B cell (primary cell): ENCODE results near the gene ZNF521. TPM values are rescaled to one million over a fixed set of nuclear protein-coding genes. Genes with fewer than 3 reads are reported as not detected.

Experiments used
- ATAC-seq: fragments of 200-7000 bp; cut with Tn5 transposase; one replicate; pipeline ENCODE4 v1.10.0; 2021; ENCODE audit warnings: low read depth, mild to moderate bottlenecking, moderate number of reproducible peaks, moderate library complexity
- CTCF ChIA-PET: fragments of 350-600 bp; sonication (Branson Sonifier 250); formaldehyde crosslinking; loops from one replicate; lab custom pipeline; 2021; ENCODE audit warnings: antibody characterized with exemption, inconsistent platforms; lab: Charles Lee
- POLR2A ChIA-PET: fragments of 350-600 bp; sonication (Branson Sonifier 250); formaldehyde crosslinking; loops from one replicate; lab custom pipeline; 2021; ENCODE audit warnings: antibody characterized with exemption; lab: Charles Lee
- DNase-seq: peaks from one replicate; pipeline ENCODE4 v3.0.0; 2013
- H2AFZ ChIP-seq: 2 replicates; pipeline ENCODE4 v1.6.1; 2012; ENCODE audit warnings: mild to moderate bottlenecking, low read depth, low read length; ENCODE audit not compliant: insufficient read depth, poor library complexity, severe bottlenecking
- H3K27ac ChIP-seq, 2 donors: 1 replicate in 1 of 2; 2 replicates in 1 of 2; pipeline ENCODE4 v1.5.1; 2012 to 2013; ENCODE audit warnings: low read length in 2 of 2, mild to moderate bottlenecking in 2 of 2, moderate library complexity in 1 of 2
- H3K27me3 ChIP-seq, 4 experiments: fragments of 200-600 bp in 1 of 4; sonication (generic) in 1 of 4; replicated peaks in 1 of 4; 1 replicate in 2 of 4; 2 replicates in 2 of 4; pipeline versions ENCODE4 v1.6.1 to v1.7.0; 2013 to 2016; ENCODE audit warnings: low read length in 3 of 4, mild to moderate bottlenecking in 2 of 4, mixed read lengths in 1 of 4, moderate library complexity in 1 of 4; ENCODE audit not compliant: insufficient read depth in 4 of 4, control insufficient read depth in 3 of 4; ENCODE audit errors: control extremely low read depth in 1 of 4
- H3K36me3 ChIP-seq, 2 experiments: replicated peaks in 1 of 2; 1 replicate in 1 of 2; 2 replicates in 1 of 2; pipeline versions ENCODE4 v1.6.1 to v1.7.1; 2013; ENCODE audit warnings: low read length in 1 of 2; ENCODE audit not compliant: insufficient read depth in 2 of 2, control insufficient read depth in 1 of 2; ENCODE audit errors: control extremely low read depth in 1 of 2, extremely low read depth in 1 of 2
- H3K4me1 ChIP-seq, 2 donors: fragments of 200-600 bp in 1 of 2; sonication (generic) in 1 of 2; 1 replicate in 1 of 2; 2 replicates in 1 of 2; pipeline versions ENCODE4 v1.5.1 to v1.6.1; 2013 to 2017; ENCODE audit warnings: low read length in 2 of 2; ENCODE audit not compliant: control insufficient read depth in 2 of 2, insufficient read depth in 2 of 2
- H3K4me2 ChIP-seq: replicated peaks from 2 replicates; pipeline ENCODE3; 2012; ENCODE audit warnings: mild to moderate bottlenecking, low read depth, low read length; ENCODE audit not compliant: poor library complexity, severe bottlenecking
- H3K4me3 ChIP-seq, 5 experiments: fragments of 200-600 bp in 1 of 5; sonication (generic) in 1 of 5; 1 replicate in 3 of 5; 2 replicates in 2 of 5; pipeline versions ENCODE4 v1.5.1 to v1.7.0; 2011 to 2016; ENCODE audit warnings: low read length in 4 of 5, mild to moderate bottlenecking in 4 of 5, low read depth in 2 of 5, control low read depth in 1 of 5, moderate library complexity in 1 of 5; ENCODE audit not compliant: insufficient read depth in 1 of 5; ENCODE audit errors: control extremely low read depth in 1 of 5, extremely low read depth in 1 of 5
- H3K79me2 ChIP-seq: fragments of 200-600 bp; sonication (generic); one replicate; pipeline ENCODE4 v1.6.0; 2016; ENCODE audit warnings: low read length; ENCODE audit not compliant: control insufficient read depth, insufficient read depth
- H3K9ac ChIP-seq: fragments of 200-600 bp; sonication (generic); 2 replicates; pipeline ENCODE4 v1.6.1; 2017; ENCODE audit warnings: mild to moderate bottlenecking, low read length, moderate library complexity
- H3K9me3 ChIP-seq, 3 donors: one replicate each; pipeline versions ENCODE4 v1.6.1 to v1.7.1; 2013; ENCODE audit warnings: low read length in 2 of 3; ENCODE audit not compliant: control insufficient read depth in 2 of 3, insufficient read depth in 1 of 3; ENCODE audit errors: control extremely low read depth in 1 of 3
- H4K20me1 ChIP-seq: 2 replicates; pipeline ENCODE4 v1.6.0; 2012; ENCODE audit warnings: mild to moderate bottlenecking, low read length; ENCODE audit not compliant: insufficient read depth, control insufficient read depth, poor library complexity, severe bottlenecking
- H3K27ac Mint-ChIP-seq: one replicate; pipeline ENCODE4 v1.8.0; 2021; ENCODE audit warnings: mixed read lengths
- H3K27me3 Mint-ChIP-seq: one replicate; pipeline ENCODE4 v1.8.0; 2021; ENCODE audit warnings: mixed read lengths
- H3K4me1 Mint-ChIP-seq: one replicate; pipeline ENCODE4 v1.8.0; 2021; ENCODE audit warnings: mixed read lengths
- H3K4me3 Mint-ChIP-seq: one replicate; pipeline ENCODE4 v1.8.0; 2021; ENCODE audit warnings: mixed read lengths
- H3K9me3 Mint-ChIP-seq: one replicate; pipeline ENCODE4 v1.8.0; 2022; ENCODE audit warnings: mixed read lengths; ENCODE audit not compliant: insufficient read depth
- EZH2 ChIP-seq: IDR thresholded peaks from 2 replicates; pipeline ENCODE4 v1.6.1; 2012; ENCODE audit warnings: borderline replicate concordance, low read depth, mild to moderate bottlenecking, moderate library complexity, low read length; ENCODE audit not compliant: insufficient read depth, poor library complexity, severe bottlenecking
- WGBS: methylation state at CpG from one replicate; pipeline ENCODE4 v1.1.5; 2013; ENCODE audit warnings: missing lambda C conversion rate; ENCODE audit not compliant: insufficient coverage; 5-methylcytosine and 5-hydroxymethylcytosine counted together
- intact Hi-C: fragments of 100-400 bp; cut with micrococcal nuclease; formaldehyde crosslinking; loops from one replicate; pipeline ENCODE4 v1.10.0; 2022
- polyA plus RNA-seq: library from polyadenylated mRNA; depleted of rRNA; stranded (reverse); fragments of >200 nt; gene quantifications from 2 replicates; pipeline ENCODE4 v1.2.3, GENCODE V29; 2012
- total RNA-seq, 2 donors: library from RNA; stranded (reverse); fragments of 120-200 nt in 1 of 2; gene quantifications; 1 replicate in 1 of 2; 2 replicates in 1 of 2; pipeline versions ENCODE4 v1.2.3 to v1.2.4, GENCODE V29; 2013 to 2022
- TF ChIP-seq, protein P1 (sequence below): fragments of 200-600 bp; IDR thresholded peaks from one replicate; pipeline ENCODE4 v1.8.0; 2022; ENCODE audit warnings: antibody characterized with exemption, mild to moderate bottlenecking

Gene ZNF521
- total and polyA plus RNA-seq, 2 donors (not counting 1 experiment from before 2014, with no cell fraction given), result 0.04 to 9.0 TPM

DNA sequence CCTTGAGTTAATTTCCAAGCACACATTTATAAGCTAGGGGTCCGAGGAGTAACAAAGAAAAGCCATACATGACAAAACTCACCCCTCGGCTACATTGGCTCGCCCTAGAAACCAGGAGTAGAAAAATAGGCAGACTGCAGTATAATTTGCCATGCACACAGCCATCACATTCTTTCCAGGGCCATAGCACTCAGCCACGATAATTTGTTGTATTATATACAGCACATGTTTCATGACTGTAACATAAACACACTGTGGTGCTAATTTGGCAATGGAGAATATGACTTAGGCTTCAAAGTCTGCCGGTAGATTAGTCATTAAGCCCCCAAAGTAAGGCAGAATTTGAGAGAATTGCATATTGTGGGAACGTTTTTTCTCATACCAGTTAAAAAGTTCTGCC lies 254.9 kb downstream of the ZNF521 start:
- no peak for DNase-seq
- H3K4me1 Mint-ChIP-seq, result no peaks in the 10 kb centered on the region
- no peaks in the 10 kb centered on the region for H4K20me1 ChIP-seq

DNA sequence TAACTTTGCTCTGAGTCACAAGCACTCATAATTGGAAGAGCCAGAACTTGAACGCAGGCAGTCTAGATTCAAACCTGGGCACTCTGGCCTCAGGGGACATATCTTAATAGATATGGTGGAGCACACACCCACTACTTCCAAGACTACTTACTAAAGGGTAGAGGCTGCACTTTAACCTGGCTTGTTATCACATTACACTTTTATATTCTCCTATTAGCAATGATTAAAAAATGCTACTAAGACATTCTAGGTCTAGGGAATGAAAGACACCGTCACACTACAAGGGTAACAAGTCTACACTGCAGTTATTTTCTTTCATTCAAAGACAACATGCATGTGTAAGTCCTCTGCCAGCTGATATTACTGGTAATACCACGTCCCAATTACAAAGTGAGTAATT lies 258.8 kb downstream of the ZNF521 start:
- ATAC-seq (no peak), DNase-seq (no peak)
- no peak overlapping the region for H2AFZ ChIP-seq
- no peaks in the 10 kb centered on the region for H3K9me3 Mint-ChIP-seq
- no peaks in the 10 kb centered on the region for H3K36me3 ChIP-seq
- H3K79me2 ChIP-seq, result no peaks in the 10 kb centered on the region
- H3K4me1 Mint-ChIP-seq, result no peaks in the 10 kb centered on the region
- no peak overlapping the region for H3K4me3 Mint-ChIP-seq
- H3K4me3 ChIP-seq, result no peak overlapping the region
- no peaks in the 10 kb centered on the region for H3K27me3 Mint-ChIP-seq
- H3K27me3 ChIP-seq, result no peaks in the 10 kb centered on the region
- intact Hi-C loops, result no loop called here
- WGBS, result no CpG with 5 or more reads among the region's 3 CpGs
- no peak for TF ChIP-seq EZH2
- TF ChIP-seq, protein P1, sequence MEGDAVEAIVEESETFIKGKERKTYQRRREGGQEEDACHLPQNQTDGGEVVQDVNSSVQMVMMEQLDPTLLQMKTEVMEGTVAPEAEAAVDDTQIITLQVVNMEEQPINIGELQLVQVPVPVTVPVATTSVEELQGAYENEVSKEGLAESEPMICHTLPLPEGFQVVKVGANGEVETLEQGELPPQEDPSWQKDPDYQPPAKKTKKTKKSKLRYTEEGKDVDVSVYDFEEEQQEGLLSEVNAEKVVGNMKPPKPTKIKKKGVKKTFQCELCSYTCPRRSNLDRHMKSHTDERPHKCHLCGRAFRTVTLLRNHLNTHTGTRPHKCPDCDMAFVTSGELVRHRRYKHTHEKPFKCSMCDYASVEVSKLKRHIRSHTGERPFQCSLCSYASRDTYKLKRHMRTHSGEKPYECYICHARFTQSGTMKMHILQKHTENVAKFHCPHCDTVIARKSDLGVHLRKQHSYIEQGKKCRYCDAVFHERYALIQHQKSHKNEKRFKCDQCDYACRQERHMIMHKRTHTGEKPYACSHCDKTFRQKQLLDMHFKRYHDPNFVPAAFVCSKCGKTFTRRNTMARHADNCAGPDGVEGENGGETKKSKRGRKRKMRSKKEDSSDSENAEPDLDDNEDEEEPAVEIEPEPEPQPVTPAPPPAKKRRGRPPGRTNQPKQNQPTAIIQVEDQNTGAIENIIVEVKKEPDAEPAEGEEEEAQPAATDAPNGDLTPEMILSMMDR, result no peak
- no peaks in the 10 kb centered on the region for H3K9me3 ChIP-seq
- ChIA-PET CTCF (no interaction called here), POLR2A (no interaction called here)
- no peak overlapping the region for H3K27ac Mint-ChIP-seq
- no peaks in the 10 kb centered on the region for H4K20me1 ChIP-seq
- H3K4me1 ChIP-seq, result no peaks in the 10 kb centered on the region
- H3K27ac ChIP-seq, result no peak overlapping the region
- no peak overlapping the region for H3K4me2 ChIP-seq
- H3K9ac ChIP-seq, result no peak overlapping the region

More for the DNA sequence above, 254.9 kb downstream of the ZNF521 start:
- Histone ChIP-seq H3K9ac (no peak overlapping the region), H3K4me3 (no peak overlapping the region), H3K79me2 (no peaks in the 10 kb centered on the region), H3K4me1 (no peaks in the 10 kb centered on the region), H3K4me2 (no peak overlapping the region), H3K9me3 (no peaks in the 10 kb centered on the region), H3K27me3 (no peaks in the 10 kb centered on the region), H2AFZ (no peak overlapping the region), H3K36me3 (no peaks in the 10 kb centered on the region), H3K27ac (no peak overlapping the region)
- H3K27me3 Mint-ChIP-seq, result no peaks in the 10 kb centered on the region
- WGBS, result 80% methylated on average over 2 of the region's 6 CpGs
- ChIA-PET CTCF (no interaction called here), POLR2A (no interaction called here)
- no peak overlapping the region for H3K4me3 Mint-ChIP-seq
- ATAC-seq, result no peak
- H3K27ac Mint-ChIP-seq, result no peak overlapping the region
- intact Hi-C loops, result no loop called here
- TF ChIP-seq, protein P1, result no peak
- no peak for TF ChIP-seq EZH2
- H3K9me3 Mint-ChIP-seq, result no peaks in the 10 kb centered on the region
